Kidney (tissue), 14 donors: ENCODE results near the gene KIAA0232. TPM values are rescaled to one million over a fixed set of nuclear protein-coding genes. Genes with fewer than 3 reads are reported as not detected.

Experiments
- DNase-seq, 5 donors: peaks; one replicate each; pipeline ENCODE4 v3.0.0-alpha.2; 2013 to 2020
- FAIRE-seq: peaks from 2 replicates; lab custom pipeline; 2012; peaks lifted over from hg19 to GRCh38; lab: Jason Lieb, UNC
- H3K27ac ChIP-seq, 2 donors: one replicate each; pipeline ENCODE4 v1.7.0; 2013; ENCODE audit warnings: low read depth in 2 of 2, low read length in 2 of 2, inconsistent platforms in 1 of 2
- H3K27me3 ChIP-seq: one replicate; pipeline ENCODE4 v1.7.1; 2013; ENCODE audit warnings: low read length, inconsistent platforms; ENCODE audit not compliant: control insufficient read depth, insufficient read depth
- H3K36me3 ChIP-seq, 3 donors: one replicate each; pipeline versions ENCODE4 v1.7.0 to v1.7.1; 2013; ENCODE audit warnings: low read length in 3 of 3, control low read depth in 1 of 3, inconsistent platforms in 1 of 3; ENCODE audit not compliant: insufficient read depth in 3 of 3, control insufficient read depth in 2 of 3
- H3K4me1 ChIP-seq, 3 donors: one replicate each; pipeline versions ENCODE4 v1.7.0 to v1.7.1; 2013; ENCODE audit warnings: low read length in 3 of 3, inconsistent platforms in 1 of 3, low read depth in 1 of 3; ENCODE audit not compliant: control insufficient read depth in 2 of 3, insufficient read depth in 2 of 3
- H3K4me3 ChIP-seq, 3 donors: one replicate each; pipeline versions ENCODE4 v1.7.0 to v1.8.1; 2013; ENCODE audit warnings: low read length in 3 of 3, control low read depth in 1 of 3, inconsistent platforms in 1 of 3
- H3K9ac ChIP-seq, 3 donors: one replicate each; pipeline versions ENCODE4 v1.7.0 to v1.7.1; 2013; ENCODE audit warnings: low read length in 3 of 3, control low read depth in 1 of 3, inconsistent platforms in 1 of 3
- H3K9me3 ChIP-seq, 3 donors: one replicate each; pipeline versions ENCODE4 v1.7.0 to v1.7.1; 2013; ENCODE audit warnings: low read length in 3 of 3, control low read depth in 1 of 3, inconsistent platforms in 1 of 3; ENCODE audit not compliant: control insufficient read depth in 2 of 3, insufficient read depth in 1 of 3
- intact Hi-C: fragments of 100-400 bp; cut with DNase I; formaldehyde crosslinking; loops from one replicate; pipeline ENCODE4 v1.11.1; 2022
- polyA plus RNA-seq: library from polyadenylated mRNA; stranded (reverse); fragments of 350-450 nt; fragmentation: Illumina TruSeq; extraction: RNeasy Lipid Tissue Mini Kit (QIAGEN cat#74804); gene quantifications from one replicate; pipeline ENCODE4 v1.2.3, GENCODE V29; 2014; ENCODE audit warnings: low read depth, low replicate concordance; ENCODE audit not compliant: insufficient read depth
- total RNA-seq: library from RNA; stranded (reverse); fragmentation: NEBNext Ultra II Directional; extraction: Animal tissue kit (Norgen Biotek cat#: 25700); gene quantifications from one replicate; pipeline ENCODE4 v1.2.1, GENCODE V29; 2021
- TF ChIP-seq, protein P1 (sequence below): IDR thresholded peaks from 3 replicates; pipeline ENCODE4 v1.5.1; 2012; ENCODE audit warnings: mild to moderate bottlenecking, moderate library complexity, borderline replicate concordance; ENCODE audit not compliant: insufficient read depth; ENCODE audit errors: extremely low read depth
- donor health status: control.
- donor health status: control.
- donor health status: control.
- donor health status: control.
- donor health status: control.
- donor health status: DM: yes; HTN: yes; CAD: no.
- donor health status: Normal renal cell carcinoma (clear cell type).

KIAA0232 gene
- total and polyA plus RNA-seq, 2 donors from 2014 or later, result 14.0 to 39.9 TPM

DNA sequence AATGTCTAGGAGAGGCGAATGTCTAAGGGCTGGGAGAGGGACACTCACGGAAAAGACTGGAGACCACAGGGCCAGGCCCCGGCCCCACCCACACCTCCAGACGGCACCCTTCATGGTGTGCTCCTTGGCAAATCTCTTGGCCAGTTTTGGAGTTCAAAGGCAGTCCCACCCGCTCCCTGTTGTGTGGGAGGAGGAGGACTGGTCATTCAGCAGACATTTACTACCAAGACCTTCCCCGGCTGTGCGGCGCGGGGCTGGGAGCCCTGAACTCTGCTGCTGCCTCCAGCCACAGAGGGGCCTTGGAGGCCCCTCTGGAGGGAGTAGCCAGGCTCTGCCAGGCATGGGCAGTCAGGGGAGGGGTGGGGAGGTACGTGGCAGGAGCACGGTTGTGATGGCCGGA lies 118.4 kb downstream of the KIAA0232 start:
- FAIRE-seq (no peak), DNase-seq (peak in 3 of 5 donors; percentile 55 to 73 (median 65))
- Histone ChIP-seq H3K27me3 (no peaks in the 10 kb centered on the region), H3K27ac (no peak overlapping the region), H3K4me3 (no peak overlapping the region), H3K9me3 (no peaks in the 10 kb centered on the region), H3K36me3 (no peaks in the 10 kb centered on the region), H3K4me1 (peaks cover 0 to 3% (median 0%) of the 10 kb centered on the region in 3 donors), H3K9ac (no peak overlapping the region)
- intact Hi-C loops, result no loop called here
- TF ChIP-seq, protein P1, sequence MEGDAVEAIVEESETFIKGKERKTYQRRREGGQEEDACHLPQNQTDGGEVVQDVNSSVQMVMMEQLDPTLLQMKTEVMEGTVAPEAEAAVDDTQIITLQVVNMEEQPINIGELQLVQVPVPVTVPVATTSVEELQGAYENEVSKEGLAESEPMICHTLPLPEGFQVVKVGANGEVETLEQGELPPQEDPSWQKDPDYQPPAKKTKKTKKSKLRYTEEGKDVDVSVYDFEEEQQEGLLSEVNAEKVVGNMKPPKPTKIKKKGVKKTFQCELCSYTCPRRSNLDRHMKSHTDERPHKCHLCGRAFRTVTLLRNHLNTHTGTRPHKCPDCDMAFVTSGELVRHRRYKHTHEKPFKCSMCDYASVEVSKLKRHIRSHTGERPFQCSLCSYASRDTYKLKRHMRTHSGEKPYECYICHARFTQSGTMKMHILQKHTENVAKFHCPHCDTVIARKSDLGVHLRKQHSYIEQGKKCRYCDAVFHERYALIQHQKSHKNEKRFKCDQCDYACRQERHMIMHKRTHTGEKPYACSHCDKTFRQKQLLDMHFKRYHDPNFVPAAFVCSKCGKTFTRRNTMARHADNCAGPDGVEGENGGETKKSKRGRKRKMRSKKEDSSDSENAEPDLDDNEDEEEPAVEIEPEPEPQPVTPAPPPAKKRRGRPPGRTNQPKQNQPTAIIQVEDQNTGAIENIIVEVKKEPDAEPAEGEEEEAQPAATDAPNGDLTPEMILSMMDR, result no peak

DNA sequence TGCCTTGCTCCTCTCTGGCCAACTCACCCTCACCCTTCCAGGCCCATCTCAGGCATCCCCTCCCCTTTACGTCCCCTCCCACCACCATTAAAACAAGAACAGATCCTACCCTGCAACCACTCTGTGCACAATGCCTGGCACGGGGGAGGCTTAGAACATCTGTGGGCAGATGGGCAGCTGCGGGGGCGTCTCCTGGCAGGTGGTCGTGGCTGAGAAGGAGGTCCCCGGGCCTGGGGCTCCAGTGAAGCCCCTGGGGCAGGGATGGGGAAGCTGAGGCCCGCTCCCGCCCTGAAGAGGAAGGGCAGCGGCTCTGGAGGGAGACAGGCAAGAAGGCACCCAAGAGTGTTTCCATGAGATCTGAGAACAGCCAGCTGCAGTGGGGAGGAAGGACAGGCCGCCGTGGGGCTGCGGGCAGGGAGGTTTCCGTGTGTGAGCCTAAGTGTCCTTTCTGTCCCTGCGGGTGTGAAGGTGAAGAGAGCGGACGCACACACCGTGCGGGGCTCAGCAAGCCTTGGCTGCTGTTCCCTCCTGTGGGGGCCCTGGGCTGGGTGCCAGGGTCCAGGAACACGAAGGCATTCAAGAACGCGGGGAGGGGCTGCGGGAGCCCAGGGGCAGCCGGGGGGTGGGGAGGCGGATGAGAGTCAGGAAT lies 119.3 kb downstream of the KIAA0232 start:
- Histone ChIP-seq H3K4me3 (no peak overlapping the region), H3K9me3 (no peaks in the 10 kb centered on the region), H3K27me3 (no peaks in the 10 kb centered on the region), H3K9ac (no peak overlapping the region), H3K27ac (no peak overlapping the region), H3K4me1 (peaks cover 0 to 3% (median 0%) of the 10 kb centered on the region in 3 donors), H3K36me3 (no peaks in the 10 kb centered on the region)
- DNase-seq, result peak in 2 of 5 donors; percentile 53 to 58
- FAIRE-seq, result no peak
- TF ChIP-seq, protein P1, result no peak
- intact Hi-C loops, result no loop called here

DNA sequence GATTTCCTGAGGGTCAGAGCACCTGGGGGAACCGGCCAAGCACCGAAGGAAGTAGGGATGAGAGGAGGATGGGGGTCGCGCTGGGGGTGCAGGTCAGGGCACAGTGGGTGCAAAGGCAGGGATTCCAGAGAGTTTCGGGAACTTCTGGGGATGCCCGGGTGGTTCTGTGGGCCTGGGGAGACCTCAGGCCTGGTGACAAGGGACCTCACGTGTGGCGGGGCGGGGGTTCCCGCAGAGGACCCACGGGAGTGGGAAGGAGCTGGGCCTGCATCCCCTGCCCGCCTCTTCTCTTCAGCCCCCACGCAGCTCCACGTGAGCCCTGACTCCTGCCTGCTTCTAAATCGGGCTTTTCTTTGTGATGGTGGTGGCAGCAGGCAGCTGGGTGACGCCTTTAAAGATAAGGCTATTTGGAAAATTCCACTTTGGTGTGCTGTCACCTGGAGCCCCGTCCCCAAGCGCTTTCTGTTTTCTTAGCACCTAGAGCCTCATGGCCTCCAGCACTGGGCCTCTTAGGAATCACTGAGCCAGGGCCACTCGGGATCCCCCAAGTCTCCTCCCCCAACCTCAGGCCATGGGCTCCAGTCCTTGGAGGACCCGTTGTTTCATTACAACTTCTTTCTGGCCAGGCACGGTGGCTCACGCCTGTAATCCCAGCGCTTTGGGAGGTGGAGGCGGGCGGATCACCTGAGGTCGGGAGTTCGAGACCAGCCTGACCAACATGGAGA lies 120.0 kb downstream of the KIAA0232 start:
- H3K27ac ChIP-seq, result no peak overlapping the region
- peaks cover 0 to 4% (median 0%) of the 10 kb centered on the region in 3 donors for H3K4me1 ChIP-seq
- no peaks in the 10 kb centered on the region for H3K9me3 ChIP-seq
- TF ChIP-seq, protein P1, result no peak
- intact Hi-C loops, result no loop called here
- H3K27me3 ChIP-seq, result no peaks in the 10 kb centered on the region
- peak in 1 of 5 donors; percentile 39 for DNase-seq
- H3K9ac ChIP-seq, result no peak overlapping the region
- FAIRE-seq, result no peak
- no peak overlapping the region for H3K4me3 ChIP-seq
- H3K36me3 ChIP-seq, result no peaks in the 10 kb centered on the region
